ENCODE results near the gene PCDHGA1.
"Not testable (repeated sequence)": the region's sequence is repeated elsewhere in the genome, so short reads cannot be mapped to it uniquely, and the experiment has no call there.

PCDHGA1 gene

DNA sequence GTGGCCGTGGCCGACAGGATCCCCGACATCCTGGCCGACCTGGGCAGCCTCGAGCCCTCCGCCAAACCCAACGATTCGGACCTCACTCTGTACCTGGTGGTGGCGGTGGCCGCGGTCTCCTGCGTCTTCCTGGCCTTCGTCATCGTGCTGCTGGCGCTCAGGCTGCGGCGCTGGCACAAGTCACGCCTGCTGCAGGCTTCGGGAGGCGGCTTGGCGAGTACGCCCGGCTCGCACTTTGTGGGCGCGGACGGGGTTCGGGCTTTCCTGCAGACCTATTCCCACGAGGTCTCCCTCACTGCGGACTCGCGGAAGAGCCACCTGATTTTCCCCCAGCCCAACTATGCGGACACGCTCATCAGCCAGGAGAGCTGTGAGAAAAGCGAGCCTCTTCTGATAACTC is 15.7 kb downstream of the PCDHGA1 start:
- DNase-seq (ENCODE audit: low spot score) = not testable (repeated sequence)

DNA sequence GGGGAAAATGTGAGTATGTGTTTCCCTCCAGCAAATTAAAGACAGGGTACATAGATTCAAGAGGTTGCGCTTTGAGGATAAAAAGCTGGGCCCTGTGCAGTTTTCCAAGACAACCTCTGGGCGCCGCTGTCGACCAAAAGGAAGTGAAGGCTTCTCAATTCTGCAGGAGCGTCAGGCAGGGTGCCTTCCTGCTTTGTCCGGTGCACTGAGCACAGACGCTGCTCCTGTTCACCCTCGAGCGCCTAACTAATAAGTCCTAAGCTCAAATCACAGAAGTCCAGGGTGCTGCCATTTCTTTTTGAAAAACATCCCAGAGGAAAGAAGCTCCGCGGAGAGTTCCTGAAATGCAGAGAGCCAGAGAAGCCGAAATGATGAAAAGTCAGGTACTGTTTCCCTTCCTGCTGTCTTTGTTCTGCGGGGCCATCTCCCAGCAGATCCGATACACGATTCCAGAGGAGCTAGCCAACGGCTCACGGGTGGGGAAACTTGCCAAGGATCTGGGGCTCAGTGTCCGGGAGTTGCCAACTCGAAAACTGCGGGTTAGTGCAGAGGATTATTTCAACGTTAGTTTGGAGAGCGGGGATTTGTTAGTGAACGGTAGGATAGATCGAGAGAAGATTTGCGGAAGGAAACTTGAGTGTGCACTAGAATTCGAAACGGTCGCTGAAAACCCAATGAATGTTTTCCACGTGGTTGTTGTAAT is 19.8 kb downstream of the PCDHGA1 start, which contains the start of gene PCDHGB1:
PCDHGB1 (plus strand) TSS at position 183 of the 703 bp plus-strand sequence; CDS start at position 345, 162 bp downstream.
- peak; percentile 75 for DNase-seq (ENCODE audit: low spot score)

DNA sequence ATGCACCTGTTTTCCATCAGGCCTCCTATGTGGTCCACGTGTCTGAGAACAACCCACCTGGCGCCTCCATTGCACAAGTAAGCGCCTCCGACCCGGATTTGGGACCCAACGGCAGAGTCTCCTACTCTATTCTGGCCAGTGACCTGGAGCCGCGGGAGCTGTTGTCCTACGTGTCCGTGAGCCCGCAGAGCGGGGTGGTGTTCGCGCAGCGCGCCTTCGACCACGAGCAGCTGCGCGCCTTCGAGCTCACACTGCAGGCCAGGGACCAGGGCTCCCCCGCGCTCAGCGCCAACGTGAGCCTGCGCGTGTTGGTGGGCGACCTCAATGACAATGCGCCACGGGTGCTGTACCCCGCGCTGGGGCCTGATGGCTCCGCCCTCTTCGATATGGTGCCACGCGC is 21.3 kb downstream of the PCDHGA1 start:
- DNase-seq (ENCODE audit: low spot score) = no peak

DNA sequence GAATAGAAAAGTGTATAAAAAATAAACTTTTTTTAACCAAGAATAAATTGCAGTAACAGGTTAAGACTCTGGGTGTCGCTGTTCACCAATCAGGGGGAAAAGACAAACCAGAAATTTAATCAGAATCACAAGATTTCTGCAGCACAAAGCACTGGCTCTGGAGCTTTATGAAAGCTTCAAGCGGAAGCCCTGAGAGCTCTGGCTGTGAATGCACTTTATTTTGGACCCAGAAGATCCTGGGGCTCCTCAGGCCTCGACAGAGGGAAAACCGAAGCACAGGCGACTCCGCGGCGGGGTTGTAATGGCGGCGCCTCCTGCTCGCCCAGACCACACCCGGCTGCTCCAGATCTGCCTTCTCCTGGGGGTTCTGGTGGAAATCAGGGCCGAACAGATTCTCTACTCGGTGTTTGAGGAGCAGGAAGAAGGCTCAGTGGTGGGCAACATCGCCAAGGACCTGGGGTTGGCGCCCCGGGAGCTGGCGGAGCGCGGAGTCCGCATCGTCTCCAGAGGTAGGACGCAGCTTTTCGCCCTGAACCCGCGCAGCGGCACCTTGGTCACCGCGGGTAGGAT is 24.7 kb downstream of the PCDHGA1 start, which contains the start of gene PCDHGA4:
PCDHGA4 (plus strand) TSS at position 122 of the 570 bp plus-strand sequence; CDS start at position 209, 87 bp downstream.
- DNase-seq (ENCODE audit: low spot score) = no peak

- no peak for DNase-seq (ENCODE audit: low spot score)
These were observed 25.3 kb downstream of the PCDHGA1 start for GRCh38 chr5:141355641-141356040.

DNA sequence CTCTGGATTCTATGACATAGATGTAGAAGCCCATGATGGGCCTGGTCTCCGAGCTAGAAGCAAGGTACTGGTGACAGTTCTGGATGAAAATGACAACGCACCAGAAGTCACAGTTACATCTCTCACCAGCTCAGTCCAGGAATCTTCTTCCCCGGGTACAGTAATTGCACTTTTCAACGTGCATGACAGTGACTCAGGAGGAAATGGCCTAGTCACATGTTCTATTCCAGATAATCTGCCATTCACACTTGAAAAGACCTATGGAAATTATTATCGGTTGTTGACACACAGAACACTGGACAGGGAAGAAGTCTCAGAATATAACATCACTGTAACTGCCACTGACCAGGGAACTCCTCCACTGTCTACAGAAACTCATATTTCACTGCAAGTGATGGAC is 25.8 kb downstream of the PCDHGA1 start:
- DNase-seq (ENCODE audit: low spot score) = no peak

DNA sequence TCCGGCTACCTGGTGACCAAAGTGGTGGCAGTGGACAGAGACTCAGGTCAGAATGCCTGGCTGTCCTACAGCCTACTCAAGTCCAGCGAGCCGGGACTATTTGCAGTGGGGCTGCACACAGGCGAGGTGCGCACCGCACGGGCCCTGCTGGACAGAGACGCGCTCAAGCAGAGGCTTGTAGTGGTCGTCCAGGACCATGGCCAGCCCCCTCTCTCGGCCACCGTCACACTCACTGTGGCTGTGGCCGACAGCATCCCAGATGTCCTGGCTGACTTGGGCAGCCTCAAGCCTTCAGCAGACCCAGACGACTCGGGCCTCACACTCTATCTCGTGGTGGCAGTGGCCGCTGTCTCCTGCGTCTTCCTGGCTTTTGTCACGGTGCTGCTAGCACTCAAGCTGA is 26.6 kb downstream of the PCDHGA1 start:
- no peak for DNase-seq (ENCODE audit: low spot score)

DNA sequence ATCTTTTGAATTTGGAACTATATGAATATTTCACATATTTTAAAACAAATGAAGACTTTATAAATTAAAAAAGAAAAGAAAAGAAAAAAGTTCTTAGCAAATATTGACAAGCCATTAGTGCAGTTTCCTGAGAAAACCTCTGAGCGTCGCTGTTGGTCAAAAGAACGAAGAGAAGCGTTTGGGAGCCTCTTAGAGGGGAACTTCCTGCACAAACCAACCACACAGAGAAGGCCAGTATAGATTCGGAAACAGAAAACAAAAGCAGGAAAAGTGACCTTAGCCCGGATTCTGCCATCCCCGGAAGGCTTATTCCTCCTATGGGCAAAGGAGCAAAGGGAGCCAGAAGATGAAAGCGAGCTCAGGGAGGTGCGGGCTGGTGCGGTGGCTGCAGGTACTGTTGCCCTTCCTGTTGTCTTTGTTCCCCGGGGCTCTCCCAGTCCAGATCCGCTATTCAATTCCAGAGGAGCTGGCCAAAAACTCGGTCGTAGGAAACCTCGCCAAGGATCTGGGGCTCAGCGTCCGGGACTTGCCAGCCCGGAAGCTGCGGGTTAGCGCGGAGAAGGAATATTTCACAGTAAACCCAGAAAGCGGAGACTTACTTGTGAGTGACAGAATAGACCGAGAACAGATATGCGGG is 29.6 kb downstream of the PCDHGA1 start, which contains the start of gene PCDHGB2:
PCDHGB2 (plus strand) TSS at position 205 of the 637 bp plus-strand sequence; CDS start at position 347, 142 bp downstream.
- peak; percentile 41 for DNase-seq (ENCODE audit: low spot score)

GRCh38 chr5:141360685-141361084 is 30.4 kb downstream of the PCDHGA1 start:
- DNase-seq (ENCODE audit: low spot score) = no peak

DNA sequence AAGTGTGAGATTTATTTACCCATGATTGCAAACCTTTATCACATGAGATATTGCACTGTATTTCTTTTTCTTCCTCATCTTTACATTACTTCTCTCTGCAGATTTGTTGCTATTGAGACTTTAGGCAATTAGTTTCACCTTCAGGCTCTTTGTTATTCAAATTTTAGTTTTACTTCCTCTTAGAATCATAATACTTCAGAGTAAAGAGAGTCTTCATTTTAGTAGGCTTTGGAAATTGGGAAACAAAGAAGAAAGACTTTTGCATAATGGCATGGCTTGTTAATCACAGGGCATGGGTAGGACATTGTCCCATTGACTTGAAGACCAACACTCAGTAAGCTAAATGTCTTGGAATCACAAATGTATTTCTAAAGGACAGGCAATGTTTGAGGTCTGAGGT is 32.4 kb downstream of the PCDHGA1 start:
- DNase-seq (ENCODE audit: low spot score) = no peak

- no peak for DNase-seq (ENCODE audit: low spot score)
These were observed 33.8 kb downstream of the PCDHGA1 start, which contains the start of gene PCDHGA5 for GRCh38 chr5:141363952-141364660. Gene PCDHGA5, plus strand, starts transcription at chr5:141364162. Its CDS starts 169 bp downstream, at chr5:141364331.

- DNase-seq (ENCODE audit: low spot score) = no peak
These were observed 35.9 kb downstream of the PCDHGA1 start for GRCh38 chr5:141366016-141366896.

DNA sequence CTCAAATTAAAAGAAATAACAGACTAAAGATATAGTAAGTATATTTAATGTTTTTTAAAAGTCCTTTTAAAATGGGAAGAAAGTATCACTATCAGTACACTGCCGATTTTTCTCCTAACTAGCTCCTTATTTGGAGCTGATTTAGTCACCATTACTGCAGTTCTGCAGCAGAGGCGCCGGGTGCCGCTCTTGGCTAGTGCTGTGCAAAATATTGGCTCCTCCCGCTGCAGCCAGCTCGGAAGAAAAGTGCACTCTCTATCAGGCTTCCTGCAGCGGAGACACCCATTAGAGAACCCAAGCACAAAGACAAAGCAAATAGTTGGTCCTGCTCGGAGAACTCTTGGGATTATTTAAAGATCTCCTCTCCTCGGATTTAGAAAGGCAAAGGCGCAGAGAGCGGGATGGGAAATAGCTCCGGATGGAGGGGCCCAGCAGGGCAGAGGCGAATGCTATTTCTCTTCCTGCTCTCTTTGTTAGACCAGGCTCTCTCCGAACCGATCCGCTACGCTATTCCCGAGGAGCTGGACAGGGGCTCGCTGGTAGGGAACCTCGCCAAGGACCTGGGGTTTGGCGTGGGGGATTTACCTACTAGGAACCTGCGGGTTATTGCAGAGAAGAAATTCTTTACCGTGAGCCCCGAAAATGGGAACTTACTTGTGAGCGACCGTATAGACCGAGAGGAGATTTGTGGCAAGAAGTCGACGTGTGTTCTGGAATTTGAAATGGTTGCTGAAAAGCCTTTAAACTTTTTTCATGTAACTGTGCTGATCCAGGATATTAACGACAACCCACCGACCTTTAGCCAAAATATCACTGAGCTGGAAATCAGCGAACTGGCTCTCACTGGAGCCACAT is 39.9 kb downstream of the PCDHGA1 start, which contains the start of gene PCDHGB3:
PCDHGB3 (plus strand) TSS at position 249 of the 855 bp plus-strand sequence; CDS start at position 402, 153 bp downstream.
- DNase-seq (ENCODE audit: low spot score) = no peak

DNA sequence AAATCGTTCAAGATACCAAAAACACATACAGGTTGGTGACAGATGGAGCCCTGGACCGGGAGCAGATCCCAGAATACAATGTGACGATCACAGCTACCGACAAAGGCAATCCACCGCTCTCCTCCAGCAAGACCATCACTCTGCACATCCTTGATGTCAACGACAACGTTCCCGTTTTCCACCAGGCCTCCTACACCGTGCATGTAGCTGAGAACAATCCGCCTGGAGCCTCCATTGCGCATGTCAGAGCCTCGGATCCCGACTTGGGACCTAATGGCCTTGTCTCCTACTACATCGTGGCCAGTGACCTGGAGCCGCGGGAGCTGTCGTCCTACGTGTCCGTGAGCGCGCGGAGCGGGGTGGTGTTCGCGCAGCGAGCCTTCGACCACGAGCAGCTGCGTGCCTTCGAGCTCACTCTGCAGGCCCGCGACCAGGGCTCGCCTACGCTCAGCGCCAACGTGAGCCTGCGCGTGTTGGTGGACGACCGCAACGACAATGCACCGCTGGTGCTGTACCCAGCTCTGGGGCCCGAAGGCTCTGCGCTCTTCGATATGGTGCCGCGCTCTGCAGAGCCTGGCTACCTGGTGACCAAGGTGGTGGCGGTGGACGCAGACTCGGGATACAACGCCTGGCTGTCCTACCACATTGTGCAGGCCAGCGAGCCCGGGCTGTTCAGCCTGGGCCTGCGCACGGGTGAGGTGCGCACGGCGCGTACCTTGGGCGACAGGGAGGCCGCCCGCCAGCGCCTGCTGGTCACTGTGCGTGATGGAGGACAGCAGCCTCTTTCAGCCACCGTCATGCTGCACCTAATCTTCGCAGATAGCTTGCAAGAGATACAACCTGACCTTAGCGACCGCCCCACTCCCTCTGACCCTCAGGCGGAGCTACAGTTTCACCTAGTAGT is 41.5 kb downstream of the PCDHGA1 start:
- DNase-seq (ENCODE audit: low spot score) = no peak

DNA sequence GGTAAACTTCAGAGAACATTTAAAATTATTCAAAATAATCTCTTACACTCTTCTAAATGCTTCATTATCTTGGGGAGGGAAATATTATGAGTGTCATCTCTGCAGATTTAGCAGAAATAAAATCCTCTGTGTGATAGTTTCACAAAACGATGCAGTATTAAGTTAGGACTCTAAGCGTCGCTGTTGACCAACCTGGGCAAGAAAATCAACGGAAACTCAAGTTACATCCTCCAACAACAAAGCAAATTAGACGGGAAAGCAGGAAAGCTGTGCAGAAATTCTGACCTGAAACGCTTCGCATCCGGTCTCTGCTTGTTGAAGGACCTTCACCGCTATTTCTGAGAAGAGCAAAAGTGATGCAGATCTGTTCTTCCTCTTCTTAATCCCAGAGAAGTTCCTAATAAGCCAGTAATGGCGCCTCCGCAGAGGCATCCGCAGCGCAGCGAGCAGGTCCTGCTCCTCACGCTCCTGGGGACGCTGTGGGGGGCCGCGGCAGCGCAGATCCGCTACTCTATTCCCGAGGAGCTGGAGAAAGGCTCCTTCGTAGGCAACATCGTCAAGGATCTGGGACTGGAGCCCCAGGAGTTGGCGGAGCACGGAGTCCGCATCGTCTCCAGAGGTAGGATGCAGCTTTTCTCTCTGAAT is 43.5 kb downstream of the PCDHGA1 start, which contains the start of gene PCDHGA6:
PCDHGA6 (plus strand) TSS at position 219 of the 645 bp plus-strand sequence; CDS start at position 412, 193 bp downstream.
- DNase-seq (ENCODE audit: low spot score) = no peak

DNA sequence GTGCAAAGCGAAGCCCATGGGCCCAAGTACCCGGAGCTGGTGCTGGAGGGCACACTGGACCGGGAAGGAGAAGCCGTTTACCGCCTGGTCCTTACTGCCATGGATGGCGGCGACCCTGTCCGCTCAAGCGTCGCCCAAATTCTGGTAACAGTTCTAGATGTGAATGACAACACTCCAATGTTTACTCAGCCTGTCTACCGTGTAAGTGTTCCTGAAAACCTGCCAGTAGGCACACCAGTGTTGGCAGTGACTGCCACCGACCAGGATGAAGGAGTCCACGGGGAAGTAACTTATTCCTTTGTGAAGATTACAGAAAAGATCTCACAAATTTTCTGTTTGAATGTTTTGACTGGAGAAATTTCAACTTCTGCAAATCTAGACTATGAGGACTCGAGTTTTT is 44.3 kb downstream of the PCDHGA1 start:
- DNase-seq (ENCODE audit: low spot score) = no peak

DNA sequence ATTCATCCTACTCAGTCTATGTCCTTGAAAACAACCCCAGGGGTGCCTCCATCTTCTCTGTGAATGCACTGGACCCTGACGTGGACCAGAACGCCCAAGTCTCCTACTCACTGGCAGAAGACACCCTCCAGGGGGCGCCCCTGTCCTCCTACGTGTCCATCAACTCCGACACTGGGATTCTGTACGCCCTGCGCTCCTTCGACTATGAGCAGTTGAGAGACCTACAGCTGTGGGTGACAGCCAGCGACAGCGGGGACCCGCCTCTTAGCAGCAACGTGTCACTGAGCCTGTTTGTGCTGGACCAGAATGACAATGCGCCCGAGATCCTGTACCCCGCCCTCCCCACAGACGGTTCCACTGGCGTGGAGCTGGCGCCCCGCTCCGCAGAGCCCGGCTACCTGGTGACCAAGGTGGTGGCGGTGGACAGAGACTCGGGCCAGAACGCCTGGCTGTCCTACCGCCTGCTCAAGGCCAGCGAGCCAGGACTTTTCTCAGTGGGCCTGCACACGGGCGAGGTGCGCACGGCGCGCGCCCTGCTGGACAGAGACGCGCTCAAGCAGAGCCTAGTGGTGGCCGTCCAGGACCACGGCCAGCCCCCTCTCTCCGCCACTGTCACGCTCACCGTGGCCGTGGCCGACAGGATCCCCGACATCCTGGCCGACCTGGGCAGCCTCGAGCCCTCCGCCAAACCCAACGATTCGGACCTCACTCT is 45.3 kb downstream of the PCDHGA1 start:
- DNase-seq (ENCODE audit: low spot score) = not testable (repeated sequence)

Data from iPS-NIHi11 (cell line).